Liver (tissue), 9 donors: ENCODE results near the gene SC5D. TPM values are rescaled to one million over a fixed set of nuclear protein-coding genes. Genes with fewer than 3 reads are reported as not detected.

Experiments used
- DNase-seq: peaks from one replicate; pipeline ENCODE4 v3.0.0-alpha.2; 2017; ENCODE audit warnings: low spot score
- H3K27ac ChIP-seq, 2 donors: one replicate each; pipeline ENCODE4 v1.7.0; 2013; ENCODE audit warnings: inconsistent platforms in 2 of 2, low read length in 2 of 2, control low read depth in 1 of 2, low read depth in 1 of 2, mild to moderate bottlenecking in 1 of 2
- H3K27me3 ChIP-seq, 4 donors: one replicate each; pipeline versions ENCODE4 v1.6.1 to v1.7.0; 2013; ENCODE audit warnings: low read length in 3 of 4, inconsistent platforms in 1 of 4, mild to moderate bottlenecking in 1 of 4, moderate library complexity in 1 of 4; ENCODE audit not compliant: control insufficient read depth in 4 of 4, insufficient read depth in 4 of 4
- H3K36me3 ChIP-seq, 4 donors: one replicate each; pipeline versions ENCODE4 v1.6.1 to v1.7.0; 2013; ENCODE audit warnings: low read length in 3 of 4, mild to moderate bottlenecking in 3 of 4, low read depth in 1 of 4, moderate library complexity in 1 of 4; ENCODE audit not compliant: control insufficient read depth in 4 of 4, insufficient read depth in 3 of 4
- H3K4me1 ChIP-seq, 4 donors: one replicate each; pipeline versions ENCODE4 v1.6.1 to v1.7.0; 2013; ENCODE audit warnings: low read length in 3 of 4, mild to moderate bottlenecking in 3 of 4, moderate library complexity in 1 of 4; ENCODE audit not compliant: control insufficient read depth in 4 of 4, insufficient read depth in 4 of 4
- H3K4me3 ChIP-seq, 3 donors: one replicate each; pipeline versions ENCODE4 v1.6.1 to v1.7.0; 2013; ENCODE audit warnings: low read length in 3 of 3, control low read depth in 1 of 3, low read depth in 1 of 3, mild to moderate bottlenecking in 1 of 3
- H3K9ac ChIP-seq, 2 donors: one replicate each; pipeline ENCODE4 v1.7.0; 2013; ENCODE audit warnings: low read length in 2 of 2, mild to moderate bottlenecking in 2 of 2, moderate library complexity in 2 of 2, control low read depth in 1 of 2, low read depth in 1 of 2
- H3K9me3 ChIP-seq, 4 donors: one replicate each; pipeline versions ENCODE4 v1.6.1 to v1.7.0; 2013; ENCODE audit warnings: low read length in 3 of 4; ENCODE audit not compliant: control insufficient read depth in 4 of 4
- ATF3 ChIP-seq: IDR thresholded peaks from 2 replicates; pipeline ENCODE4 v1.6.1; 2016; ENCODE audit warnings: antibody characterized with exemption
- EGR1 ChIP-seq, 2 donors: IDR thresholded peaks; 2 replicates each; pipeline ENCODE4 v1.6.1; 2016 to 2018; ENCODE audit warnings: antibody characterized with exemption in 2 of 2, low read depth in 2 of 2
- FOXA1 ChIP-seq: IDR thresholded peaks from 2 replicates; pipeline ENCODE4 v1.6.1; 2016; ENCODE audit warnings: antibody characterized with exemption
- FOXA2 ChIP-seq: IDR thresholded peaks from 2 replicates; pipeline ENCODE4 v1.6.1; 2016; ENCODE audit warnings: antibody characterized with exemption
- GABPA ChIP-seq, 2 donors: IDR thresholded peaks in 1 of 2; conservative IDR thresholded peaks in 1 of 2; 2 replicates each; pipeline ENCODE4 v1.6.1; 2016; ENCODE audit warnings: antibody characterized with exemption in 2 of 2, mild to moderate bottlenecking in 1 of 2, moderate library complexity in 1 of 2
- HNF4A ChIP-seq, 2 donors: conservative IDR thresholded peaks; 2 replicates each; pipeline ENCODE4 v1.6.1; 2016; ENCODE audit warnings: antibody characterized with exemption in 2 of 2, mild to moderate bottlenecking in 2 of 2
- HNF4G ChIP-seq: IDR thresholded peaks from 2 replicates; pipeline ENCODE4 v1.6.1; 2016; ENCODE audit warnings: antibody characterized with exemption
- MAX ChIP-seq: IDR thresholded peaks from 2 replicates; pipeline ENCODE4 v1.6.1; 2016; ENCODE audit warnings: antibody characterized with exemption
- NR2F2 ChIP-seq: IDR thresholded peaks from 2 replicates; pipeline ENCODE4 v1.6.1; 2016; ENCODE audit warnings: antibody characterized with exemption
- RAD21 ChIP-seq, 2 donors: IDR thresholded peaks; 2 replicates each; pipeline ENCODE4 v1.6.1; 2016; ENCODE audit warnings: antibody characterized with exemption in 2 of 2, mild to moderate bottlenecking in 2 of 2
- REST ChIP-seq: IDR thresholded peaks from 2 replicates; pipeline ENCODE4 v1.6.1; 2016; ENCODE audit warnings: antibody characterized with exemption, mild to moderate bottlenecking
- RXRA ChIP-seq, 2 donors: IDR thresholded peaks; 2 replicates each; pipeline ENCODE4 v1.6.1; 2017 to 2018; ENCODE audit warnings: antibody characterized with exemption in 2 of 2, mild to moderate bottlenecking in 1 of 2
- SP1 ChIP-seq: IDR thresholded peaks from 2 replicates; pipeline ENCODE4 v1.6.1; 2018; ENCODE audit warnings: antibody characterized with exemption, mild to moderate bottlenecking
- TAF1 ChIP-seq: conservative IDR thresholded peaks from 2 replicates; pipeline ENCODE4 v1.6.1; 2016; ENCODE audit warnings: antibody characterized with exemption, mild to moderate bottlenecking
- ZBTB33 ChIP-seq: IDR thresholded peaks from 2 replicates; pipeline ENCODE4 v1.6.1; 2016; ENCODE audit warnings: antibody characterized with exemption
- WGBS: extraction: QIAGEN DNeasy Blood & Tissue Kit; methylation state at CpG from one replicate; pipeline ENCODE4 v1.1.7; 2013; 5-methylcytosine and 5-hydroxymethylcytosine counted together
- polyA plus RNA-seq, 2 donors: library from polyadenylated mRNA; stranded (reverse) in 1 of 2; unstranded in 1 of 2; fragments of 200-250 nt in 1 of 2; fragments of >200 nt in 1 of 2; fragmentation: Nextera tagmentation in 1 of 2; extraction: Ambion mirVana in 1 of 2; gene quantifications; one replicate each; pipeline versions ENCODE4 v1.2.1 to v1.2.3, GENCODE V29; 2013 to 2015
- total RNA-seq, 2 donors: library from RNA; depleted of rRNA; stranded (reverse); fragments of >200 nt; gene quantifications; one replicate each; pipeline ENCODE4 v1.2.3, GENCODE V29; 2014
- donor health status: healthy.
- donor health status: healthy.
- donor health status: healthy.
- donor health status: healthy.
- donor health status: healthy.

SC5D gene
- total and polyA plus RNA-seq, 4 donors: 80.1 to 282 (median 153) TPM

- no peak for DNase-seq
- H3K27ac ChIP-seq: no peak overlapping the region
Measured at GRCh38 chr11:121338536-121338935, 46.0 kb downstream of the SC5D start.

More at GRCh38 chr11:121338536-121338935, 46.0 kb downstream of the SC5D start:
- Histone ChIP-seq H3K4me1 (no peaks in the 10 kb centered on the region), H3K4me3 (no peak overlapping the region), H3K27me3 (no peaks in the 10 kb centered on the region), H3K36me3 (no peaks in the 10 kb centered on the region), H3K9ac (no peak overlapping the region), H3K9me3 (no peaks in the 10 kb centered on the region)
- TF ChIP-seq TAF1: no peak
- no peak for TF ChIP-seq HNF4G
- no peak for TF ChIP-seq ZBTB33
- TF ChIP-seq ATF3: no peak
- TF ChIP-seq MAX: no peak
- no peak for TF ChIP-seq RXRA (IDR thresholded peaks at IDR 0.05)
- no peak for TF ChIP-seq HNF4A (conservative IDR thresholded peaks at IDR 0.05)
- no peak for TF ChIP-seq EGR1 (IDR thresholded peaks at IDR 0.05; ENCODE audit: low read depth in 2 of 2)
- TF ChIP-seq FOXA1: no peak
- no peak for TF ChIP-seq RAD21 (IDR thresholded peaks at IDR 0.05)
- TF ChIP-seq FOXA2: no peak
- TF ChIP-seq NR2F2: no peak
- TF ChIP-seq GABPA (IDR thresholded peaks at IDR 0.05 in 1 of 2, conservative IDR thresholded peaks at IDR 0.05 in 1 of 2): no peak
- no peak for TF ChIP-seq REST
- no peak for TF ChIP-seq SP1
- WGBS: 96% methylated on average over 11 of the region's 11 CpGs
